ENCODE data around the gene HIPK3. TPM values are rescaled to one million over a fixed set of nuclear protein-coding genes. Genes with fewer than 3 reads are reported as not detected.

HIPK3 gene
- total RNA-seq: 78.4 and 102 TPM in 2 replicates

DNA sequence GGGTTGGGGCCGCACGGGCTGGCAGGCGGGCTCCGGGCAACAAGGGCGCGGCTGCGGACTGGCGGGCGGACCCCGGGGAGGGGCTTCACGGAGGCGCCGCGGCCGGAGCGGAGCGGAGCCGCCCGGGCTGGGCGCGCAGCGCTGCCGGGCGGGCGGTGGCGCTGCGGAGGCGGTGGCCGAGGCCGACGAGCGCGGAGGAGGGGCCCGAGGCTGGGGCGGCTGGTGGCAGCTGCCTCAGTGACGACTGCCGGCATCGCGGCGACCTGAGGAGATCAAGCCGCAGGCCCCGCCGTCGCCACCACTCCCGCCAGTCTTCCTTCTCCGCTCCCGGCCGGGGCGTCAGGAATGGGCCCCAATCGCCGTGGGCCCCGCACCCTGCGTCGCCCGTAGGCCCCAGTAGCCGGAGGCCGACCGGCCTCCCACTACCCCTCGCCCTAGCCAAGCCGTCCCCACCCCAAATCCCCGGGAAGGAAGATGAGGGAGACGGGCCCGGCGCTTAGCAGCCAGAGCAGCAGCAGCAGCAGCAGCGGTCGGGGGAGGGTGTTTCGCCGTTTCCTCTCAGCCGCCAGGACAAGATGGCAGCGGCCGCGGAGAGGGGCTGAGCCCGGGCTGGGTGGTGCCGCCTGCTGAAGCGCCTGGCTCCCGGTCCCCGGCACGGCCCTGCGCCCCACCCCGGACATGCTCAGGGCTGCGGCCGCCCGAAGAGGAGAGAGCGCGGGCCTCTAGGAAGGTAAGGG is at the start of gene HIPK3:
HIPK3 (plus strand) TSS at position 222 of the 737 bp plus-strand sequence.

DNA sequence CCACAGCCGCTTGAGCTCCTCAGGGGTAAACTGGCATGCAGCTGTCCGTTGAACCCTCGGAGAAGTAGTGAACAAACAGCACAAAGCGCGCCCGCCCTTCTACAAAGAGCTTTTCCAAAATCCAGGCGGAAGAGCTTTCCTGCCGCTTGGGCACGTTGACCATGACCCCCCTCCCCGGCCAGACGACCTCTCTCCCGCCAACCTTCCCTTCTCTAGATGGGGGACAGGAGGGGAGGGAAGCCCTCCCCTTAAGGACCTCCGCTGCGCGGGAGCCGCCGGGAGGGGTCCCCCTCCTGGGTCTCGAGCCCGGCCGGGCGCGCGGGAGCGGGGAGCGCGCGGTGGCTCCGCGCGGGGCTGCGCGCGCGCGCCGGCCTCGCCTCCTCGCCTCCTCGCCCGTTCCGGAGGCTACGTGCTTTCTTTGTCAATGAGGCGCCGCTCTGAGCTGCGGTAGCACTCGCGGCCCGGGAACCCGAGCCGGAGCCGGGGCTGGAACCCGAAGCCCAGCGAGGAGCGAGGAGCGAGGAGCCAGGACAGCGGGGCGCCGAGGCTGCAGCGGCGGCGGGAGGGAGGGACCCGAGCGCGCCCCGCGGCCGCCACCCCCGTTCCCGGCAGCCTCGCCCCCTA is 118.6 kb downstream of the HIPK3 start, which contains the start of gene KIAA1549L:
KIAA1549L (plus strand) TSS at position 421 of the 624 bp plus-strand sequence.

Other genes with a start within 250 kb of the HIPK3 start
- 5.3 and 7.4 TPM in 2 replicates for gene DEPDC7, start 241.5 kb upstream of the HIPK3 start, total RNA-seq
- gene TCP11L1, start 217.8 kb upstream of the HIPK3 start, total RNA-seq: 13.2 and 16.7 TPM in 2 replicates
- gene CSTF3, start 95.9 kb upstream of the HIPK3 start, total RNA-seq: 23.5 and 26.0 TPM in 2 replicates
- gene KIAA1549L, start 118.7 kb downstream of the HIPK3 start, total RNA-seq: 0.57 and 0.92 TPM in 2 replicates

Measured in smooth muscle cell of bladder (primary cell).